Panc1 (cell line): ENCODE data around the gene KIF3A. TPM values are rescaled to one million over a fixed set of nuclear protein-coding genes. Genes with fewer than 3 reads are reported as not detected.

Experiments
- ATAC-seq: fragments of 200-7000 bp; cut with Tn5 transposase; 2 replicates; pipeline ENCODE4 v1.9.1; 2020; ENCODE audit warnings: mild to moderate bottlenecking, moderate library complexity
- BruUV-seq: library from RNA; stranded (reverse); fragments of 400-500 nt; replicated peaks from 2 replicates; lab custom pipeline; 2021; lab: Mats Ljungman, UMichigan
- CTCF ChIA-PET: fragments of 300-600 bp; sonication (Branson Sonifier 250); formaldehyde crosslinking; loops from one replicate; lab custom pipeline; 2022; ENCODE audit warnings: antibody characterized with exemption; lab: Charles Lee
- POLR2A ChIA-PET: fragments of 300-600 bp; sonication (Branson Sonifier 250); formaldehyde crosslinking; loops from one replicate; lab custom pipeline; 2022; ENCODE audit warnings: antibody characterized with exemption; lab: Charles Lee
- DNase-seq: peaks from one replicate; pipeline ENCODE4 v3.0.0-alpha.2; 2010; ENCODE audit warnings: low read depth, low spot score
- H3K27ac ChIP-seq: 2 replicates; pipeline ENCODE4 v1.5.1; 2011; ENCODE audit warnings: mild to moderate bottlenecking, low read length, inconsistent platforms
- H3K27me3 ChIP-seq: fragments of 200-500 bp; sonication (Bioruptor generic); 2 replicates; pipeline ENCODE4 v1.6.0; 2014; ENCODE audit warnings: low read length, inconsistent platforms; ENCODE audit not compliant: control insufficient read depth, insufficient read depth
- H3K36me3 ChIP-seq: fragments of 200-500 bp; sonication (Bioruptor generic); 2 replicates; pipeline ENCODE4 v1.5.1; 2014; ENCODE audit warnings: inconsistent platforms, mild to moderate bottlenecking, low read length, moderate library complexity; ENCODE audit not compliant: control insufficient read depth, insufficient read depth
- H3K4me1 ChIP-seq: 2 replicates; pipeline ENCODE4 v1.5.1; 2011; ENCODE audit warnings: inconsistent platforms, mild to moderate bottlenecking, low read length, moderate library complexity; ENCODE audit not compliant: control insufficient read depth, insufficient read depth
- H3K4me3 ChIP-seq, 2 experiments: 2 replicates each; pipeline ENCODE4 v1.5.1; 2011 to 2012; ENCODE audit warnings: low read depth in 2 of 2, low read length in 2 of 2, mild to moderate bottlenecking in 2 of 2, inconsistent platforms in 1 of 2, moderate library complexity in 1 of 2
- H3K9me3 ChIP-seq: fragments of 200-500 bp; sonication (Bioruptor generic); 2 replicates; pipeline ENCODE4 v1.5.1; 2014; ENCODE audit warnings: low read depth, mild to moderate bottlenecking, inconsistent platforms, low read length, moderate library complexity; ENCODE audit not compliant: control insufficient read depth, insufficient read depth
- CTCF ChIP-seq: fragments of 450-650 bp; IDR thresholded peaks from 2 replicates; pipeline ENCODE4 v1.5.1; 2017; ENCODE audit warnings: mild to moderate bottlenecking
- POLR2AphosphoS5 ChIP-seq: IDR thresholded peaks from 2 replicates; pipeline ENCODE4 v1.6.1; 2012; ENCODE audit warnings: mild to moderate bottlenecking, low read depth, low read length, moderate library complexity
- SIN3A ChIP-seq: IDR thresholded peaks from 2 replicates; pipeline ENCODE4 v1.6.1; 2012; ENCODE audit warnings: low read depth, mild to moderate bottlenecking, low read length, moderate library complexity, borderline replicate concordance; ENCODE audit not compliant: insufficient read depth
- TCF7L2 ChIP-seq: IDR thresholded peaks from 2 replicates; pipeline ENCODE4 v1.6.1; 2011; ENCODE audit warnings: mild to moderate bottlenecking, low read depth, low read length, inconsistent platforms
- in situ Hi-C: cut with HindIII; loops from 2 replicates; pipeline ENCODE4 v1.10.0; 2016; ENCODE audit warnings: low sequenced_read_pairs, low pct_unique_long_range_greater_than_20kb
- intact Hi-C: fragments of 100-400 bp; cut with micrococcal nuclease; formaldehyde crosslinking; loops from one replicate; pipeline ENCODE4 v1.10.0; 2022; ENCODE audit not compliant: unreplicated experiment
- total RNA-seq: library from RNA; stranded (reverse); gene quantifications from one replicate; pipeline ENCODE4 v1.2.1, GENCODE V29; 2021; ENCODE audit not compliant: unreplicated experiment
- TF ChIP-seq, protein P1 (sequence below), 2 experiments: IDR thresholded peaks; 2 replicates each; pipeline ENCODE4 v1.6.1; 2011 to 2012; ENCODE audit warnings: low read depth in 2 of 2, control low read depth in 1 of 2, low read length in 1 of 2, mild to moderate bottlenecking in 1 of 2, moderate library complexity in 1 of 2; ENCODE audit not compliant: insufficient read depth in 1 of 2

KIF3A gene
- total RNA-seq, 1 experiment from 2014 or later: 17.1 TPM

- POLR2A ChIA-PET: no interaction called here
- no TSS peak for BruUV-seq
- H3K4me1 ChIP-seq: peaks cover 11% of the 10 kb centered on the region; the same call in 1 of the 2 replicates
- CTCF ChIA-PET: interaction anchor here (0.7 kb wide), 1 partner anchor 18 kb away, joined by 3 read pairs; no protein-coding TSS in a partner anchor
- H3K36me3 ChIP-seq: no peaks in the 10 kb centered on the region
- in situ Hi-C loops: no loop called here
- ATAC-seq (no peak), DNase-seq (no peak)
- H3K4me3 ChIP-seq: no peak overlapping the region
- no peak overlapping the region for H3K27ac ChIP-seq
- TF ChIP-seq TCF7L2 (no peak), POLR2AphosphoS5 (no peak), CTCF (no peak), SIN3A (no peak)
- TF ChIP-seq, protein P1, sequence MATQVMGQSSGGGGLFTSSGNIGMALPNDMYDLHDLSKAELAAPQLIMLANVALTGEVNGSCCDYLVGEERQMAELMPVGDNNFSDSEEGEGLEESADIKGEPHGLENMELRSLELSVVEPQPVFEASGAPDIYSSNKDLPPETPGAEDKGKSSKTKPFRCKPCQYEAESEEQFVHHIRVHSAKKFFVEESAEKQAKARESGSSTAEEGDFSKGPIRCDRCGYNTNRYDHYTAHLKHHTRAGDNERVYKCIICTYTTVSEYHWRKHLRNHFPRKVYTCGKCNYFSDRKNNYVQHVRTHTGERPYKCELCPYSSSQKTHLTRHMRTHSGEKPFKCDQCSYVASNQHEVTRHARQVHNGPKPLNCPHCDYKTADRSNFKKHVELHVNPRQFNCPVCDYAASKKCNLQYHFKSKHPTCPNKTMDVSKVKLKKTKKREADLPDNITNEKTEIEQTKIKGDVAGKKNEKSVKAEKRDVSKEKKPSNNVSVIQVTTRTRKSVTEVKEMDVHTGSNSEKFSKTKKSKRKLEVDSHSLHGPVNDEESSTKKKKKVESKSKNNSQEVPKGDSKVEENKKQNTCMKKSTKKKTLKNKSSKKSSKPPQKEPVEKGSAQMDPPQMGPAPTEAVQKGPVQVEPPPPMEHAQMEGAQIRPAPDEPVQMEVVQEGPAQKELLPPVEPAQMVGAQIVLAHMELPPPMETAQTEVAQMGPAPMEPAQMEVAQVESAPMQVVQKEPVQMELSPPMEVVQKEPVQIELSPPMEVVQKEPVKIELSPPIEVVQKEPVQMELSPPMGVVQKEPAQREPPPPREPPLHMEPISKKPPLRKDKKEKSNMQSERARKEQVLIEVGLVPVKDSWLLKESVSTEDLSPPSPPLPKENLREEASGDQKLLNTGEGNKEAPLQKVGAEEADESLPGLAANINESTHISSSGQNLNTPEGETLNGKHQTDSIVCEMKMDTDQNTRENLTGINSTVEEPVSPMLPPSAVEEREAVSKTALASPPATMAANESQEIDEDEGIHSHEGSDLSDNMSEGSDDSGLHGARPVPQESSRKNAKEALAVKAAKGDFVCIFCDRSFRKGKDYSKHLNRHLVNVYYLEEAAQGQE (IDR thresholded peaks at IDR 0.05; ENCODE audit: insufficient read depth in 1 of 2, low read depth in 2 of 2, low read length in 1 of 2): no peak
- intact Hi-C loops: no loop called here
- no peaks in the 10 kb centered on the region for H3K27me3 ChIP-seq
- no peaks in the 10 kb centered on the region for H3K9me3 ChIP-seq
Measured at GRCh38 chr5:132772291-132773070, 35.1 kb upstream of the KIF3A start.

DNA sequence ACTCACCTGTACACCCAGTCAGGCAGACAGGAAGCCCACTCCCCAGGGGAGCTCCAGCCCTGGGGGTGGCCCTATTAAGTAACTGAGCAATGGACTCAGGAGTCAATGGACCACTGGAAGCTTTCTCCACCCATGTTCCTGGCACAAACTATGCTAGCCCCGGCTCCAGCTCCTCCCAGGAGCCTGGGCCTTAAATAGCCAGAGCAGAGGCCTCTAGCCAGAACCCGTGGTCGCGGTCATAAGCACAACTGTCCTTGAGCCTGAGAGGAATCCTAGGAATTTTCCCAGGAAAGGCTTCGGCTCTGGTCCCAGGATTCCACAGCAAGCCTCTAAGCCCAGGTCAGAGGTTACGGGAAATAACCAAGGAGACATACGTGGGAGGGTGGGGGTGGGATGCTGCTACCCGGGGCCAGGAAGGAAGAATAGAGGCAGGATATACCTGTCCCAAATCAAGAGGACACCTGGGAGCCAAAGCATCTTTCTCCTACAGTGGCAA lies 34.2 kb upstream of the KIF3A start:
- no peak for DNase-seq

More for the DNA sequence above, 34.2 kb upstream of the KIF3A start:
- in situ Hi-C loops: no loop called here
- H3K27me3 ChIP-seq: no peaks in the 10 kb centered on the region
- TF ChIP-seq POLR2AphosphoS5 (no peak), CTCF (no peak), TCF7L2 (no peak), SIN3A (no peak)
- TF ChIP-seq, protein P1 (IDR thresholded peaks at IDR 0.05; ENCODE audit: insufficient read depth in 1 of 2, low read depth in 2 of 2, low read length in 1 of 2): no peak
- CTCF ChIA-PET: no interaction called here
- BruUV-seq: no TSS peak
- intact Hi-C loops: no loop called here
- H3K36me3 ChIP-seq: no peaks in the 10 kb centered on the region
- H3K4me3 ChIP-seq: no peak overlapping the region
- no peak for ATAC-seq
- no peak overlapping the region for H3K27ac ChIP-seq
- POLR2A ChIA-PET: no interaction called here
- peaks cover 11% of the 10 kb centered on the region; the same call in 1 of the 2 replicates for H3K4me1 ChIP-seq
- no peaks in the 10 kb centered on the region for H3K9me3 ChIP-seq
